Measurements from ENCODE around the gene OR4K13.

The OR4K13 gene

GRCh38 chr14:20001863-20002262, 34.0 kb downstream of the OR4K13 start, which contains the start of gene OR4Q2:
TSS of gene OR4Q2 (plus strand) at chr14:20002163.
- TF ChIP-seq TAF1 (IDR thresholded peaks at IDR 0.05; ENCODE audit: borderline replicate concordance, insufficient read depth, low read length), result no peak
- TF ChIP-seq, protein P1, sequence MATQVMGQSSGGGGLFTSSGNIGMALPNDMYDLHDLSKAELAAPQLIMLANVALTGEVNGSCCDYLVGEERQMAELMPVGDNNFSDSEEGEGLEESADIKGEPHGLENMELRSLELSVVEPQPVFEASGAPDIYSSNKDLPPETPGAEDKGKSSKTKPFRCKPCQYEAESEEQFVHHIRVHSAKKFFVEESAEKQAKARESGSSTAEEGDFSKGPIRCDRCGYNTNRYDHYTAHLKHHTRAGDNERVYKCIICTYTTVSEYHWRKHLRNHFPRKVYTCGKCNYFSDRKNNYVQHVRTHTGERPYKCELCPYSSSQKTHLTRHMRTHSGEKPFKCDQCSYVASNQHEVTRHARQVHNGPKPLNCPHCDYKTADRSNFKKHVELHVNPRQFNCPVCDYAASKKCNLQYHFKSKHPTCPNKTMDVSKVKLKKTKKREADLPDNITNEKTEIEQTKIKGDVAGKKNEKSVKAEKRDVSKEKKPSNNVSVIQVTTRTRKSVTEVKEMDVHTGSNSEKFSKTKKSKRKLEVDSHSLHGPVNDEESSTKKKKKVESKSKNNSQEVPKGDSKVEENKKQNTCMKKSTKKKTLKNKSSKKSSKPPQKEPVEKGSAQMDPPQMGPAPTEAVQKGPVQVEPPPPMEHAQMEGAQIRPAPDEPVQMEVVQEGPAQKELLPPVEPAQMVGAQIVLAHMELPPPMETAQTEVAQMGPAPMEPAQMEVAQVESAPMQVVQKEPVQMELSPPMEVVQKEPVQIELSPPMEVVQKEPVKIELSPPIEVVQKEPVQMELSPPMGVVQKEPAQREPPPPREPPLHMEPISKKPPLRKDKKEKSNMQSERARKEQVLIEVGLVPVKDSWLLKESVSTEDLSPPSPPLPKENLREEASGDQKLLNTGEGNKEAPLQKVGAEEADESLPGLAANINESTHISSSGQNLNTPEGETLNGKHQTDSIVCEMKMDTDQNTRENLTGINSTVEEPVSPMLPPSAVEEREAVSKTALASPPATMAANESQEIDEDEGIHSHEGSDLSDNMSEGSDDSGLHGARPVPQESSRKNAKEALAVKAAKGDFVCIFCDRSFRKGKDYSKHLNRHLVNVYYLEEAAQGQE (IDR thresholded peaks at IDR 0.05; ENCODE audit: insufficient read depth in 1 of 2, low read depth in 2 of 2, low read length in 2 of 2), result no peak

- TF ChIP-seq SIN3A (IDR thresholded peaks at IDR 0.05; ENCODE audit: borderline replicate concordance, insufficient read depth, low read length), result no peak
- TF ChIP-seq TAF1 (IDR thresholded peaks at IDR 0.05; ENCODE audit: borderline replicate concordance, insufficient read depth, low read length), result no peak
- TF ChIP-seq POLR2AphosphoS5 (IDR thresholded peaks at IDR 0.05; ENCODE audit: low read depth, low read length), result no peak
- TF ChIP-seq FOXP2 (optimal IDR thresholded peaks at IDR 0.05; ENCODE audit: borderline replicate concordance, extremely low read depth, extremely low read length, insufficient read depth), result no peak
- TF ChIP-seq, protein P1 (IDR thresholded peaks at IDR 0.05; ENCODE audit: insufficient read depth in 1 of 2, low read depth in 2 of 2, low read length in 2 of 2), result no peak
Observed at GRCh38 chr14:19993438-19993837, 42.4 kb downstream of the OR4K13 start.

Data from PFSK-1 (cell line).